ENCODE results near the gene SPNS2. TPM values are rescaled to one million over a fixed set of nuclear protein-coding genes. Genes with fewer than 3 reads are reported as not detected.

The SPNS2 gene
- total RNA-seq, 1 experiment from 2014 or later = 33.8 TPM

GRCh38 chr17:4504188-4504587, 5.5 kb downstream of the SPNS2 start:
- peaks cover 61% of the 10 kb centered on the region for H3K4me1 ChIP-seq (replicated peaks; ENCODE audit: insufficient read depth)
- intact Hi-C loops (cut with micrococcal nuclease; ENCODE audit: unreplicated experiment) = no loop called here
- no peak for TF ChIP-seq EZH2 (IDR thresholded peaks at IDR 0.05; ENCODE audit: low read depth)
- TF ChIP-seq, protein P1, sequence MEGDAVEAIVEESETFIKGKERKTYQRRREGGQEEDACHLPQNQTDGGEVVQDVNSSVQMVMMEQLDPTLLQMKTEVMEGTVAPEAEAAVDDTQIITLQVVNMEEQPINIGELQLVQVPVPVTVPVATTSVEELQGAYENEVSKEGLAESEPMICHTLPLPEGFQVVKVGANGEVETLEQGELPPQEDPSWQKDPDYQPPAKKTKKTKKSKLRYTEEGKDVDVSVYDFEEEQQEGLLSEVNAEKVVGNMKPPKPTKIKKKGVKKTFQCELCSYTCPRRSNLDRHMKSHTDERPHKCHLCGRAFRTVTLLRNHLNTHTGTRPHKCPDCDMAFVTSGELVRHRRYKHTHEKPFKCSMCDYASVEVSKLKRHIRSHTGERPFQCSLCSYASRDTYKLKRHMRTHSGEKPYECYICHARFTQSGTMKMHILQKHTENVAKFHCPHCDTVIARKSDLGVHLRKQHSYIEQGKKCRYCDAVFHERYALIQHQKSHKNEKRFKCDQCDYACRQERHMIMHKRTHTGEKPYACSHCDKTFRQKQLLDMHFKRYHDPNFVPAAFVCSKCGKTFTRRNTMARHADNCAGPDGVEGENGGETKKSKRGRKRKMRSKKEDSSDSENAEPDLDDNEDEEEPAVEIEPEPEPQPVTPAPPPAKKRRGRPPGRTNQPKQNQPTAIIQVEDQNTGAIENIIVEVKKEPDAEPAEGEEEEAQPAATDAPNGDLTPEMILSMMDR (conservative IDR thresholded peaks at IDR 0.05) = no peak
- H3K27me3 ChIP-seq (ENCODE audit: insufficient read depth, low read depth) = no peaks in the 10 kb centered on the region
- H3K9me2 ChIP-seq (ENCODE audit: insufficient read depth) = no peaks in the 10 kb centered on the region
- CTCF ChIA-PET = interaction anchor here (0.6 kb wide), 1 partner anchor 10 kb away, joined by 3 read pairs; no protein-coding TSS in a partner anchor
- H2AFZ ChIP-seq = no peak overlapping the region
- H3K9me3 ChIP-seq (ENCODE audit: insufficient read depth, low read depth) = no peaks in the 10 kb centered on the region
- H3K36me3 ChIP-seq (ENCODE audit: low read depth) = peaks cover 10% of the 10 kb centered on the region; the same call in 1 of the 2 replicates
- H3K4me2 ChIP-seq = peak overlapping the region; percentile 51
- H3K4me3 ChIP-seq = no peak overlapping the region
- H3K79me2 ChIP-seq (ENCODE audit: low read depth) = peaks cover 100% of the 10 kb centered on the region
- H3F3A ChIP-seq (ENCODE audit: insufficient read depth, low read depth) = peaks cover 55% of the 10 kb centered on the region
- peak; percentile 68 to 79 for DNase-seq
- no TSS peak for BruUV-seq (replicated peaks)
- POLR2A ChIA-PET (ENCODE audit: unreplicated experiment) = no interaction called here
- peak overlapping the region; percentile 58 for H3K27ac ChIP-seq
- H4K20me1 ChIP-seq (ENCODE audit: insufficient read depth) = peaks cover 13% of the 10 kb centered on the region

DNA sequence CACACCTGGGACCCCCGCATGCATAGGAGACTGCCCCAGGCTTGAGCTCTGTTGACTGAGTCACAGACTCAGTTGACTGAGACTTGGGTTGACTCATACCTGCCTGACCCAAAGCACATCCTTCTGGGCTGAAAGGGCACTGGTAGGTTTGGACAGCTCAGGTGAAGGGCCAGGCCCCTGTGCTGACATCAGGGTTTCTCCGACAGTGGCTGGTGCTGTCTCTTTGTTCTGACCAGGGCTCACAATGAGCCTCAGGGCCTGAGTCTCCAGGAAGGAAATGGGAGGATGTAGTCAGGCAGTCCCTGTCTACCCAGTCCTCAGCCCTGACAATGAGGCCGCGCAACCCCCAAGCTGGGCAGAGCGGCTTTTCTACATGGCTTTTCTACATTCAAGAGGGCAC, 6.5 kb downstream of the SPNS2 start:
- no TSS peak for BruUV-seq (replicated peaks)
- peaks cover 64% of the 10 kb centered on the region for H3K4me1 ChIP-seq (replicated peaks; ENCODE audit: insufficient read depth)
- TF ChIP-seq EZH2 (IDR thresholded peaks at IDR 0.05; ENCODE audit: low read depth) = no peak
- TF ChIP-seq, protein P1 (conservative IDR thresholded peaks at IDR 0.05) = no peak
- peak; percentile 71 to 77 for DNase-seq
- intact Hi-C loops (cut with micrococcal nuclease; ENCODE audit: unreplicated experiment) = no loop called here
- peak overlapping the region; percentile 58 for H3K27ac ChIP-seq
- peaks cover 60% of the 10 kb centered on the region for H3F3A ChIP-seq (ENCODE audit: insufficient read depth, low read depth)
- H3K27me3 ChIP-seq (ENCODE audit: insufficient read depth, low read depth) = no peaks in the 10 kb centered on the region
- POLR2A ChIA-PET (ENCODE audit: unreplicated experiment) = interaction anchor here (0.6 kb wide), 1 partner anchor 9 kb away, joined by 3 read pairs; no protein-coding TSS in a partner anchor
- H3K4me3 ChIP-seq = no peak overlapping the region
- H3K4me2 ChIP-seq = peak overlapping the region; percentile 51
- peaks cover 10% of the 10 kb centered on the region; the same call in 1 of the 2 replicates for H3K36me3 ChIP-seq (ENCODE audit: low read depth)
- H3K9me2 ChIP-seq (ENCODE audit: insufficient read depth) = no peaks in the 10 kb centered on the region
- H3K79me2 ChIP-seq (ENCODE audit: low read depth) = peaks cover 100% of the 10 kb centered on the region
- peaks cover 13% of the 10 kb centered on the region for H4K20me1 ChIP-seq (ENCODE audit: insufficient read depth)
- CTCF ChIA-PET = interaction anchor here (0.6 to 0.9 kb wide), 2 partner anchors 8 to 24 kb away, joined by 3 read pairs; no protein-coding TSS in a partner anchor
- no peak overlapping the region for H2AFZ ChIP-seq
- no peaks in the 10 kb centered on the region for H3K9me3 ChIP-seq (ENCODE audit: insufficient read depth, low read depth)

- ChIA-PET CTCF (no interaction called here), POLR2A (ENCODE audit: unreplicated experiment) (interaction anchor here (0.5 kb wide), 1 partner anchor 82 kb away, joined by 4 read pairs; no protein-coding TSS in a partner anchor)
- Histone ChIP-seq H3K9me3 (ENCODE audit: insufficient read depth, low read depth) (no peaks in the 10 kb centered on the region), H3K4me3 (no peak overlapping the region), H2AFZ (no peak overlapping the region), H3K79me2 (ENCODE audit: low read depth) (peaks cover 100% of the 10 kb centered on the region), H4K20me1 (ENCODE audit: insufficient read depth) (peaks cover 13% of the 10 kb centered on the region), H3K9me2 (ENCODE audit: insufficient read depth) (no peaks in the 10 kb centered on the region), H3K36me3 (ENCODE audit: low read depth) (peaks cover 10% of the 10 kb centered on the region; the same call in 1 of the 2 replicates), H3K4me2 (peak overlapping the region; percentile 51), H3K27ac (peak overlapping the region; percentile 58; the same call in 1 of the 2 replicates), H3F3A (ENCODE audit: insufficient read depth, low read depth) (peaks cover 68% of the 10 kb centered on the region), H3K27me3 (ENCODE audit: insufficient read depth, low read depth) (no peaks in the 10 kb centered on the region), H3K4me1 (replicated peaks; ENCODE audit: insufficient read depth) (peaks cover 66% of the 10 kb centered on the region)
- no peak for DNase-seq
- intact Hi-C loops (cut with micrococcal nuclease; ENCODE audit: unreplicated experiment) = no loop called here
- no TSS peak for BruUV-seq (replicated peaks)
- TF ChIP-seq, protein P1 (conservative IDR thresholded peaks at IDR 0.05) = no peak
- no peak for TF ChIP-seq EZH2 (IDR thresholded peaks at IDR 0.05; ENCODE audit: low read depth)
These were observed 7.6 kb downstream of the SPNS2 start for GRCh38 chr17:4506175-4506813.

All from PC-9 (cell line).